Ascending aorta (tissue), 2 donors: ENCODE measurements around the gene LYL1. TPM values are rescaled to one million over a fixed set of nuclear protein-coding genes. Genes with fewer than 3 reads are reported as not detected.

Experiments used
- DNase-seq, 2 donors: peaks; one replicate each; pipeline ENCODE4 v3.0.0-alpha.2; 2019; ENCODE audit warnings: low spot score in 2 of 2
- H3K27ac ChIP-seq, 2 donors: fragments of 200-600 bp; sonication (generic); one replicate each; pipeline ENCODE4 v1.5.1; 2016 to 2017; ENCODE audit warnings: mild to moderate bottlenecking in 1 of 2
- H3K27me3 ChIP-seq: fragments of 200-600 bp; sonication (generic); one replicate; pipeline ENCODE4 v1.5.1; 2017
- H3K36me3 ChIP-seq, 2 donors: fragments of 200-600 bp; sonication (generic); one replicate each; pipeline ENCODE4 v1.5.1; 2016
- H3K4me1 ChIP-seq, 2 donors: fragments of 200-600 bp; sonication (generic); one replicate each; pipeline ENCODE4 v1.5.1; 2016 to 2017; ENCODE audit warnings: mild to moderate bottlenecking in 1 of 2
- H3K4me3 ChIP-seq, 2 donors: fragments of 200-600 bp; sonication (generic); one replicate each; pipeline ENCODE4 v1.5.1; 2016 to 2017; ENCODE audit warnings: mild to moderate bottlenecking in 1 of 2
- H3K9me3 ChIP-seq, 2 donors: fragments of 200-600 bp; sonication (generic); one replicate each; pipeline ENCODE4 v1.5.1; 2016
- intact Hi-C: fragments of 100-400 bp; cut with DNase I; formaldehyde crosslinking; loops from one replicate; pipeline ENCODE4 v1.15.1; 2023
- total RNA-seq: library from RNA; depleted of rRNA; stranded (reverse); fragments of >200 nt; gene quantifications from one replicate; pipeline ENCODE4 v1.1.0, GENCODE V29; 2016
- TF ChIP-seq, protein P1 (sequence below), 3 experiments: fragments of 200-600 bp in 2 of 3; fragments of 450-650 bp in 1 of 3; sonication (generic) in 2 of 3; IDR thresholded peaks; one replicate each; pipeline ENCODE4 v1.5.1; 2016 to 2019; ENCODE audit warnings: antibody characterized with exemption in 3 of 3, mild to moderate bottlenecking in 1 of 3, moderate library complexity in 1 of 3

Gene LYL1
- total RNA-seq, 1 donor from 2014 or later = 46.7 TPM

DNA sequence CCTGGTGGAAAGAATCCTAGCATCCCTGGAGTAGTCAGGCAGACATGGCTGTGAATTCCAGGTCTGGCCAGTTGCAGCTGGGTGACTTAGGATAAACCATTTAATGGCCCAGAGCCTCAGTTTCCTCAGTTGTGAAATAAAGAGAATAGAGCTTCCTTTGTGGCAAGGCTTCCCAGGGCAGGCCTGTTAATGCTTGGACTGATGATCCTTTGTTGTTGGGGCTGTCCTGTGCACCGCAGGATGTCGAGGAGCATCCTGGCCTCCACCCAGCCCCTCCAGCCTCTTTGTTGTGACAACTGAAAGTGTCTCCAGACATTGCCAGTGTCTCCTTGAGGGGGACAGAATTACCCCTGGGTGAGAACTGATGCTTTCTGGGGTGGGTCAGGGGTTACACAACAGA, 16.3 kb downstream of the LYL1 start:
- H3K27me3 ChIP-seq = no peaks in the 10 kb centered on the region
- TF ChIP-seq, protein P1, sequence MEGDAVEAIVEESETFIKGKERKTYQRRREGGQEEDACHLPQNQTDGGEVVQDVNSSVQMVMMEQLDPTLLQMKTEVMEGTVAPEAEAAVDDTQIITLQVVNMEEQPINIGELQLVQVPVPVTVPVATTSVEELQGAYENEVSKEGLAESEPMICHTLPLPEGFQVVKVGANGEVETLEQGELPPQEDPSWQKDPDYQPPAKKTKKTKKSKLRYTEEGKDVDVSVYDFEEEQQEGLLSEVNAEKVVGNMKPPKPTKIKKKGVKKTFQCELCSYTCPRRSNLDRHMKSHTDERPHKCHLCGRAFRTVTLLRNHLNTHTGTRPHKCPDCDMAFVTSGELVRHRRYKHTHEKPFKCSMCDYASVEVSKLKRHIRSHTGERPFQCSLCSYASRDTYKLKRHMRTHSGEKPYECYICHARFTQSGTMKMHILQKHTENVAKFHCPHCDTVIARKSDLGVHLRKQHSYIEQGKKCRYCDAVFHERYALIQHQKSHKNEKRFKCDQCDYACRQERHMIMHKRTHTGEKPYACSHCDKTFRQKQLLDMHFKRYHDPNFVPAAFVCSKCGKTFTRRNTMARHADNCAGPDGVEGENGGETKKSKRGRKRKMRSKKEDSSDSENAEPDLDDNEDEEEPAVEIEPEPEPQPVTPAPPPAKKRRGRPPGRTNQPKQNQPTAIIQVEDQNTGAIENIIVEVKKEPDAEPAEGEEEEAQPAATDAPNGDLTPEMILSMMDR (IDR thresholded peaks at IDR 0.05) = no peak
- H3K36me3 ChIP-seq = peaks cover 16 to 20% of the 10 kb centered on the region in 2 donors
- peak in 1 of 2 donors; percentile 54 for DNase-seq
- H3K27ac ChIP-seq = peak overlapping the region; percentile 93 to 94
- peaks cover 34 to 50% of the 10 kb centered on the region in 2 donors for H3K4me1 ChIP-seq
- intact Hi-C loops = no loop called here
- no peak overlapping the region for H3K4me3 ChIP-seq
- no peaks in the 10 kb centered on the region for H3K9me3 ChIP-seq

DNA sequence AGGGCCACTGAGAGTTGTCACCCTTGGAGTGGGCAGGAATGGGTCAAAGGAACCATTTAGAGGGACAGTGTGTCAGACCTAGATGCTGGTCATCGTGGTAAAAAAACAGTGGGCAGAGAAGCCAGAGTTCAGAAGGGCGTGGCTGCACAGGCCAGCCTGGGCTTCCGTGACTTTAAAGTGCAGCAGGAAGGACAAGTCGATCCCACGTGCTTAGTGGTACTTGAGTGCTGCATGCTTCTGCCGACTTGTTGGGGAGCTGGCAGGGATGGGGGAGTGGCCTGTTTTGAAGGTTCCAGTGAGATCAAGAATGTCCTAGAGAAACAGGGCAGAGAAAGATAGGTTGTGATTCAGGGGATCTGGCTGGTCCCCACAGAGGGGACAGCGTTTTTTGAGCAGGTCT, 17.0 kb downstream of the LYL1 start:
- Histone ChIP-seq H3K9me3 (no peaks in the 10 kb centered on the region), H3K27me3 (no peaks in the 10 kb centered on the region), H3K4me1 (peaks cover 30 to 45% of the 10 kb centered on the region in 2 donors), H3K27ac (peak overlapping the region; percentile 93 to 94), H3K4me3 (no peak overlapping the region), H3K36me3 (peaks cover 16 to 21% of the 10 kb centered on the region in 2 donors)
- TF ChIP-seq, protein P1 (IDR thresholded peaks at IDR 0.05) = no peak
- DNase-seq = no peak
- intact Hi-C loops = no loop called here

DNA sequence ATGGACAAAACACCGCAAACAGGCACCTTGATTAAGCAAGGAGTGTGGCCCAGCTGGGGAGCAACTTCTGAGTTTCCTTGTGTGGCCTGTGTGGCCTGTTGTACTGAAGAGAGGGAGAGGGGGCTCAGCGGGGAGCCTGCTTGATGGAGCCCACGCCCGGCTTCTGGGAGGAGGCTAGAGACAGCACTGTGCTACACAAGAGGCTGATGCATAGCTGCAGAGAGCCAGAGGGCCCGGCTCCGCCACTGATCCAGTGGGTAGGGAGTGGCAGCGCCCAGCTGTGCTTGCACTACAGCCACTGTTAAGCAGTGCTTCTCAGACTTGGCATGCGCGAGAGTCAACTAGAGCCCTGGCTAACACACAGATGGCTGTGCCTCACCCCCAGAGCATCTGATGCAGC, 19.0 kb downstream of the LYL1 start:
- TF ChIP-seq, protein P1 (IDR thresholded peaks at IDR 0.05) = no peak
- Histone ChIP-seq H3K27me3 (no peaks in the 10 kb centered on the region), H3K9me3 (no peaks in the 10 kb centered on the region), H3K4me1 (peaks cover 21 to 42% of the 10 kb centered on the region in 2 donors), H3K27ac (peak overlapping the region; percentile 67 to 94), H3K36me3 (peaks cover 17 to 21% of the 10 kb centered on the region in 2 donors), H3K4me3 (no peak overlapping the region)
- no peak for DNase-seq
- intact Hi-C loops = no loop called here

DNA sequence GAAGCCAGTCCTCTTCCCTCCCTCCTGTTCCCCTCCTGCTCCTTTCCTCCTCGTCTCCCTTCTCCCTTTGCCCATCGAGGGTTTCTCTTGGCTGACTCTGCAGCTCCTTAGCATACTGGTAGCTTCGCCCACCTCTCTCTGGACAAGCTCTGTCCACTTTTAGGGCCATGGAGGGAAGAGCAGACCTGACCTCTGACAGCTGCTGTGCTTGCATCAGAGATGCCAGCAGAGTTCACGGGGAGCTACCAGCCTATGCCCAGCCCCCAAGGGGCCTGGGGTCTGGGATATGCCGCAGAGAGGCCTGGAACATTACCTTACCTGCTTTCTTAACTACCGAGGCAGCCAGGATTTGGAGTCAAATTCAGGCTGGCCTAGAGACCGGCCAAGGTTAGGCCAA, 19.7 kb downstream of the LYL1 start:
- no peaks in the 10 kb centered on the region for H3K27me3 ChIP-seq
- no peak overlapping the region for H3K4me3 ChIP-seq
- peaks cover 25 to 48% of the 10 kb centered on the region in 2 donors for H3K4me1 ChIP-seq
- H3K36me3 ChIP-seq = peaks cover 15 to 21% of the 10 kb centered on the region in 2 donors
- DNase-seq = no peak
- intact Hi-C loops = no loop called here
- TF ChIP-seq, protein P1 (IDR thresholded peaks at IDR 0.05) = no peak
- no peaks in the 10 kb centered on the region for H3K9me3 ChIP-seq
- peak overlapping the region; percentile 67 to 94 for H3K27ac ChIP-seq

DNA sequence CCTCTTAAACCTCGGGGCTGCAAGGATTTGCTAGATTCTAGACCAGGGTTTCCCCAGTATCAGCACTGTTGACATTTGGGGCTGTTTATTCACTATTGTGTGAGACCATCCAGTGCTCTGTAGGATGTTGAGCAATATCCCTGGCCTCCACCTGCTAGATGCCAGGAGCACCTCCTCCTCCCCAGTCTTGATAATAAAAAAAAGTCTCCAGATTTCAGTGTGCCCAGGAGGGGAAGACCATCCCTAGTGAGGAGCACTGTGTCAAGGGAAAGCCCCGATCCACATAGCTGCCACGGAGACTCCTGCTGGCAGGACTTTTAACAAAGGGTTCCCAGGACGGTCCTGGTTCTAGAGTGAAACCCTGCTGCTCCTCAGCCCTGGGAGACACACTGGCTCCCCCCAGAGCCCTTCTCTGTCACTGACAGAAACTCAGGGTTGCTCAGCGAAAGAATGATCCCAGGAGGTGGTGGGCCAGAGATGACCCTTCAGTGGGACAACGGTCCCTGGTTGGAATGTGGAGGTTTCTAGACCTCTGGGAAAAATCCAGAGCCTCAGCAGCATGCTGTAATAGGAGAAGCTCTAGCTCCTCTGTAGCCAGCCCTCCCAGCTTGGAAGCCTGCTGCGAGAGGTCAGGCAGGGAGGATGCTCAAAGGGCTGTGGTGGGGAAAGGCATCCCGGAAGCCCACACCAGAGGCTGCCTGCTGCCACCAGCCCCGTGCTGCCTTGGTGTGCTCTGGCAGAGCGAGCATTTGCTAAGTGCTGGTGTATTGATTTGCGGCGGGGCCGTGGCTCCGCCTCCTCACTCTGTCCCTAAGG, 20.3 kb downstream of the LYL1 start:
- H3K4me1 ChIP-seq = peaks cover 30 to 52% of the 10 kb centered on the region in 2 donors
- H3K36me3 ChIP-seq = peaks cover 12 to 21% of the 10 kb centered on the region in 2 donors
- H3K4me3 ChIP-seq = no peak overlapping the region
- no peaks in the 10 kb centered on the region for H3K27me3 ChIP-seq
- DNase-seq = no peak
- intact Hi-C loops = no loop called here
- no peaks in the 10 kb centered on the region for H3K9me3 ChIP-seq
- TF ChIP-seq, protein P1 (IDR thresholded peaks at IDR 0.05) = peak; percentile 28 to 56 (median 40)
- H3K27ac ChIP-seq = peak overlapping the region; percentile 67 to 94
